Fibroblast of skin of right quadriceps (primary cell): ENCODE measurements around the gene UBE2S.
"Not testable (repeated sequence)": the region's sequence is repeated elsewhere in the genome, so short reads cannot be mapped to it uniquely, and the experiment has no call there.

Source experiments
- DNase-seq: peaks from one replicate; pipeline ENCODE4 v3.0.0-alpha.2; 2013

UBE2S gene

GRCh38 chr19:55407550-55407799 is at the start of gene UBE2S:
Gene UBE2S (minus strand): TSS chr19:55407788. CDS start chr19:55407589, 199 bp downstream.
- DNase-seq, result not testable (repeated sequence)

GRCh38 chr19:55456347-55456746 is 48.8 kb upstream of the UBE2S start:
- DNase-seq, result no peak

- no peak for DNase-seq
Measured at GRCh38 chr19:55455576-55456235, 48.1 kb upstream of the UBE2S start.

- no peak for DNase-seq
Measured at GRCh38 chr19:55454787-55455243, 47.2 kb upstream of the UBE2S start.

GRCh38 chr19:55453511-55454260 is 46.1 kb upstream of the UBE2S start:
- no peak for DNase-seq

GRCh38 chr19:55452749-55453346 is 45.3 kb upstream of the UBE2S start:
- peak; percentile 71 for DNase-seq

GRCh38 chr19:55451965-55452748 is 44.6 kb upstream of the UBE2S start:
- DNase-seq, result no peak

GRCh38 chr19:55451163-55451964 is 43.8 kb upstream of the UBE2S start:
- DNase-seq, result no peak

GRCh38 chr19:55449469-55449868 is 41.9 kb upstream of the UBE2S start:
- no peak for DNase-seq

GRCh38 chr19:55448175-55448490 is 40.5 kb upstream of the UBE2S start:
- DNase-seq, result not testable (repeated sequence)

- DNase-seq, result peak; percentile 22
Measured at GRCh38 chr19:55447421-55448174, 40.0 kb upstream of the UBE2S start.

GRCh38 chr19:55446060-55446459 is 38.5 kb upstream of the UBE2S start:
- DNase-seq, result no peak

GRCh38 chr19:55444646-55445045 is 37.1 kb upstream of the UBE2S start:
- DNase-seq, result no peak

- no peak for DNase-seq
Measured at GRCh38 chr19:55443824-55444480, 36.4 kb upstream of the UBE2S start.

- DNase-seq, result no peak
Measured at GRCh38 chr19:55443045-55443823, 35.6 kb upstream of the UBE2S start, which contains the start of gene SHISA7. Gene SHISA7 (minus strand): TSS chr19:55443300. CDS start chr19:55442863, 437 bp downstream.

- DNase-seq, result no peak
Measured at GRCh38 chr19:55442372-55442961, 34.9 kb upstream of the UBE2S start.

- no peak for DNase-seq
Measured at GRCh38 chr19:55441692-55442321, 34.2 kb upstream of the UBE2S start.

GRCh38 chr19:55441319-55441691 is 33.7 kb upstream of the UBE2S start:
- DNase-seq, result no peak

- DNase-seq, result no peak
Measured at GRCh38 chr19:55440411-55441105, 33.0 kb upstream of the UBE2S start.
